ENCODE data around the gene NCK2.
"Not testable (repeated sequence)": the region's sequence is repeated elsewhere in the genome, so short reads cannot be mapped to it uniquely, and the experiment has no call there.

NCK2 gene

DNA sequence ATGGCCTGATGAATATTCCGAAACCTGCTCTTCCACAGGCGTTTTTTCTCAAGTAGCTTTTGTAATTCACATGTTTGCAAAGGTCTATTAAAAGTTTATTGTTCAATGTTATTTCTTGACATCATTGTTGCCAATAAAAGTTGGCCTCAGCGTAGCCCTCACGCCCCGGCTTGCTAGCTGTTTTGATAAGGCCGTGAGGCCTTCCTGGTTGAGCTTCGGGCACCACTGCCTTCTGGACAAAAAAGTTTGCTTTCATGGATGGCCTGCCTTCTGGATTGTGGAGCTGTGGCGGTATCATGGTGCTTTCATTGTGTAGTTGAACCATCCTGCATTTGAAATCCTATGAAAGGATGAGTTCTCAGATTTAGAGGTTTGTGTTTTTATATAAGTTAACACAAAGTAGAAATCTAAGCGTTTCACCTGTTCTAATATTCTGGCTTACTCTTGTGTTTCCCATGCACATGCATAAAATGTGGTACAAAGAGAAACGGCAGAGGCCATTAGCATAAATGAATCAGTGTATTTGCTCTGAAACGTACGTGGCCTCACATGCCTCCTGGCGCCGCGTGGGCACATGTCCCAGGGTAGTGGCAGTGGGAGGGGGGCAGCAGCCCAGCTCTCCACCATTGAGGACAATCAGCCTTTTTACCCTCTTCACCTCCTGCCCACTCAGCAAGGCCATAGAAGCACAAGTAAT lies 134.5 kb downstream of the NCK2 start:
- no peak for DNase-seq

DNA sequence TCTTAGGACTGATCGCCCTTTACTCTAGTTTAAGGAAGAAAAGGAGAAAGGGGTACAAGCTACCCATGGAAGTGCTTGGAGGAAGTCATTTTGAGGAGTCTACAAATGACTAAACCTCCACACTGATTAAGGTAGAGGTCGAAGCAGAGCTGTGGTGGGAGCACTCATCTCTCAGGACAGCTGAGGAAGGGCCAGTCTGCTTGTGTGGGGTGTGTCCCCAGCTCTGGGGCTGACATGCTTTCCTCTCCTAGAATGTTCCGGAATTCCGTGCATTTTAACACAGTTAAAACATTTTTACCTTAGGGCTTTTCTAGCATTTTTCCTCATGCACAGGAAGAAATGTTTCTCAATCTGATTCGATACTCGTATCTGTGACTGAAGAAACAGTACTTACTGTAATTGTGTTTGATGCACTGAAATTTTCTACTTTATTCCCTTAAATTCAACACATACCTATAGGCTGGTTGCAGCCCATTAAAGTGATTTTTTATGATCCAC lies 135.1 kb downstream of the NCK2 start:
- DNase-seq: no peak

DNA sequence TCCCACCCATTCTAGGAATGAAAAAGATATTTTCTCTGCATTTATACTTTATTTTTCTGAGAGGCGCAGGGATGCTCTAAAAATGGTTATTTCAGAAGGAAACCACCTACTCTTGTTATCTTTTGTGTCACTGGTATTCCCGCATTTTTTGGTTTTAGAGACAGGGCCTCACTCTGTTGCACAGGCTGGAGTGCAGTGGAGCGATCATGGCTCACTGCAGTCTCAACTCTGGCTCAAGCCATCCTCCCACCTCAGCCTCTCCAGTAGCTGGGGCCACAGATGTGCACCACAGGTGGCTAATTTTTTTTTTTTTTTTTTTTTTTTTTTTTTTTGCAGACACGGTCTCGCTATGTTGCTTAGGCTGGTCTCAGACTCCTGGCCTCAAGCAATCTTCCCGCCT lies 135.9 kb downstream of the NCK2 start:
- DNase-seq: no peak

DNA sequence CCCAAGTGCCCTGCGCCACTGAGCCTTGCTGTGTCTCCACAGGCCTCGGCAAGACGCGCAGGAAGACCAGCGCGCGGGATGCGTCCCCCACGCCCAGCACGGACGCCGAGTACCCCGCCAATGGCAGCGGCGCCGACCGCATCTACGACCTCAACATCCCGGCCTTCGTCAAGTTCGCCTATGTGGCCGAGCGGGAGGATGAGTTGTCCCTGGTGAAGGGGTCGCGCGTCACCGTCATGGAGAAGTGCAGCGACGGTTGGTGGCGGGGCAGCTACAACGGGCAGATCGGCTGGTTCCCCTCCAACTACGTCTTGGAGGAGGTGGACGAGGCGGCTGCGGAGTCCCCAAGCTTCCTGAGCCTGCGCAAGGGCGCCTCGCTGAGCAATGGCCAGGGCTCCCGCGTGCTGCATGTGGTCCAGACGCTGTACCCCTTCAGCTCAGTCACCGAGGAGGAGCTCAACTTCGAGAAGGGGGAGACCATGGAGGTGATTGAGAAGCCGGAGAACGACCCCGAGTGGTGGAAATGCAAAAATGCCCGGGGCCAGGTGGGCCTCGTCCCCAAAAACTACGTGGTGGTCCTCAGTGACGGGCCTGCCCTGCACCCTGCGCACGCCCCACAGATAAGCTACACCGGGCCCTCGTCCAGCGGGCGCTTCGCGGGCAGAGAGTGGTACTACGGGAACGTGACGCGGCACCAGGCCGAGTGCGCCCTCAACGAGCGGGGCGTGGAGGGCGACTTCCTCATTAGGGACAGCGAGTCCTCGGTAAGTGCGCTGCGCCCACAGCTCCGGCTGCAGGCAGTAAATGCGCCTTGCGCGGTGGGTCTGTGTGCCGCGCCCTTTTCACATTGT lies 136.8 kb downstream of the NCK2 start:
- no peak for DNase-seq

DNA sequence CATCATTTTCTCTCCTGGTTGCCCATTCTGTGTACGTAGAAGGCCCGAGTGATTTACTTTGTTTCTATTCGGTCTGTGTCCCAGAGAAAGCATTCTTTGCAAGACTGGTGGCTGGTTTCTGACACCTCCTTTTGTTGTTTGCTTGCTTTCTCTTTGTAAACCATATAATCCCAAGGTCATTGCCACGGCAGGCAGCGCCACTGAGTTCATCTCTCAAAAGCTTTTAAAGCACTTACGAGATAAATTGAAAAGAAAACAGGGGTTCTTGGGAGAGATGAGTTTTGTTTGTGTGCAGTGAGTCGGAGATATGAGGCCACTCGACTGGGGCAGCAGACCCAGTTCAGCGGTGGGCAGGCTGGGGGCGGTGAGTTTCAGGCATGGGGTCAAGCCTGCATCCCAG lies 137.6 kb downstream of the NCK2 start:
- no peak for DNase-seq

DNA sequence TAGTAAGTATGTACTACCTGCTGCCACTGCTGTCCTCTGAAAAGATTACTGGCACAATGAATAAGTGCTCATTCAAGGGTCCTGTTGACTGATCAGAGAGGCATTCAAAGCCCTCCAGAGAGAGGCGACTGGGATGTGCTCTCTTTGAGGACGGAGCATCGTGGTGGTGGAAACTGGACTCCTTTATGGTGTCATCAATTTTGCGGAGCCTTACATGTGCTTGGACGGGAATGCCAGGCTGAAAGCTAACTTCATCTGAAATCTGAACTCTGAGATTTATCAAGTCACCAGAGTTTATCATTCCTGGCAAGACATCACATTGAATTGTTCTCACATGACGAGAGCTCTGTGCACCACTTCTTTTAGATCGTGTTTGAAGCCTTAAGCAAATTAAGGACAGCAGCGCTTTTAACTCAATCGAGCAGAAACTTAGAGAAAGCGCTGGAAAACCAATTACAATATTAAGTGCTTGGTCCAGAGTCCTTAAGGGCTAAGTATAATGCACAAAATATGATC lies 138.3 kb downstream of the NCK2 start:
- DNase-seq: no peak

DNA sequence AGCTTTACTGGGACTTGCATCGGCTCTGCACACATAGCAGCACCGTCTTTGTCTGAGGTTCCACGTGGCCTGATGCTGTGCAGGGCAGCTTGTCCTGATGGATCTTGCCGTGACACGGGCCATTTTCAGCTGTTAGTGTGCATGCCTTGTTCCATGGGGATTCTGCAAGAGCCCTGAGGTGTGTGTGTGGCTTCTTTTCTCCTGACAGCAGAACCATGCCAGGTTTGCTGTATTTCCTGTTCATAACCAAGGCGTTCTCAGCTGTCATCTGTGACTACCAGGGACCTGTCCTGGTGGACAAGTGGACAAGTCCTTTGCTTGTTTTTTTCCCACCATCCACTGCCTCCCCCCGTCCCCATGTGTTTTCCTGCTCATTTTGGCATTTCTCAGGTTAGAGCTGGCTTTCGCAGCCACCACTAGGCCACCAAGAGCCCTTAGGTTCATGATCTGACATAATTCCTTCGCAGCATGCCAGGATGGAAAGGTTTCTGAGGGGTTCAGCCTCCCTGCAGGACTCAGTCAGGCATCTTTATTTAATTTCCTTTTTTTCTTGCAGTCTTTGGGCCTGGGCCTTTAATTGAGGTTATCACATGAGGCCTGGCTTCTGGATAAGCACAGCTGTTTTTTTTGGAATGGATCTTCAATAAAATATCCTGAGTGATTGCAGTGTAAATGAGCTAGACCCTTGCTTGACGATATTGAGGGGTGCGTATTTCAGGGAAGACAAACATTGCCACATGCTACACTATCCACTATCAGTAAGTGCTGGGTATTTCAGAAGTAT lies 139.4 kb downstream of the NCK2 start:
- DNase-seq: no peak

DNA sequence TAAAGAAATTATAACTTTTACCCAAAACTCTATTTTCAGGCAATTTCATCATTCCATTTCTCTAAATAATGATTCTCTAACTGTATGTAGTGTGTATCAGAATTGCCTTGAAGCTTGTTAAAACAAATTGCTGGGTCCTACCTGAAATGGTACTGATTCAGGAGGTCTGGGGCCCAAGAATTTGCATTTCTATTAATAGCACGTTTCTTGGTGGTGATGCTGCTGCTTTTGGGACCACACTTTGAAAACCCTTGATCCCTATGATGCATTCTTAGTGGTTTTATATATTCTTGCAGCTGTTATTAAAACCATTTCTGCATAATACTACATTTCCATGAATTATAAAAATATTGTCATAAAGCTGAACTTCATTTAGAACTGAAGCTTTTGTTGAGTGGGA lies 140.7 kb downstream of the NCK2 start:
- no peak for DNase-seq

DNA sequence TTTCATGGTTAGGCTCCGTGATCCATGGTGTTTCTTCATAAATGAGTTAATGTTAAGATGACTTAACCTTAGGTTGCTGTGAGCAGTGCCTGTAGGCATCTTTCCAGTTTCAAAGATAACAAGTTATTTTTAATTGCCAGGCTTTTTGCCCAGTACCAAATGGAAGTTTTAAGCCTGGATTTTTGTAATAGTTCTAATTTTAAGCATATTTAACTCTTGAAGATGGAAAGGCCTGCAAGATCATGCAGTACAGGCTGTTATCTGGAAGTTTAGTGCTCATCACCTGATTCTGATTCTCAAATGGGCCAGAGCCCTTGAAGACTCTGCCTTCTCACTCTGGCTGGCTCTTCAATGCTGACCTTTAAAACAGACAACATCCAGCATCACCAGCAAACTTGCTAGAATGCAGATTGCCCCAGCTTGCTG lies 141.3 kb downstream of the NCK2 start:
- no peak for DNase-seq

DNA sequence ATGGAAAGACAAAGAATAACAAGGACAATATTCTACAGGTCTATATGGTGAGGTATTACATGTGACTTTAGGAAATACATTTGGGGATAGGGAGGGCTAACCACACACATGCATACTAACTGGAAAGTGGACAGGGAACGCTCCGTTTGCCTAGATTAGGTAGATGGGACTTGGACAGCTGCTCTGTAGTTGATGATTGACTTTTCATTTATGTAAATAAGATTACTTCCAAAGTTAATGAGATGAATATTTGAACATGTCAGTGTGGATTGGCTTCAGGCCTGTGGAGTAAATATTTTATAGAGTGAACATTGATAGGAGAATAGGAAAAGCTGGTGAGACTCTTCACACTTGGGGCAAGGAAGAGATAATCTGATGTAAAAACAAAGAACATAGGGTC lies 142.0 kb downstream of the NCK2 start:
- no peak for DNase-seq

DNA sequence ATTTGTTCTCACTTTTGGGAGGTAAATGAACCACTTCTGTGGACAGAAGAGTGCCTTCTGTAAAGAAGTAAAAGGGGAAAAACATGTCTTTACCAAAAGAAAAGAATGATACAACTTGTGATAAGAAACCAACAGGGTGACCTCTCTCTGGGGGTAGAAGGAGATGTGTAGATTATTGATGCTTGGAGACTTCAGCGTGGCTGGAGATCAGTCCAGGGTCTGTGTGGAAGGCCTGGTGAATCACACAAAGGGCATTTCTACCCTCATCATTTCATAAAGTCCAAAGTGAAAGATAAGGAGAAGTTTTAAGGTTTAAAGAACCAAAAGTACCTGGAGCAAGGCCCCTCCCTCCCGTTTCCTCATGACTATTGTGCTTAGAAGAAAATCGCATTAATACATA lies 142.5 kb downstream of the NCK2 start:
- no peak for DNase-seq

DNA sequence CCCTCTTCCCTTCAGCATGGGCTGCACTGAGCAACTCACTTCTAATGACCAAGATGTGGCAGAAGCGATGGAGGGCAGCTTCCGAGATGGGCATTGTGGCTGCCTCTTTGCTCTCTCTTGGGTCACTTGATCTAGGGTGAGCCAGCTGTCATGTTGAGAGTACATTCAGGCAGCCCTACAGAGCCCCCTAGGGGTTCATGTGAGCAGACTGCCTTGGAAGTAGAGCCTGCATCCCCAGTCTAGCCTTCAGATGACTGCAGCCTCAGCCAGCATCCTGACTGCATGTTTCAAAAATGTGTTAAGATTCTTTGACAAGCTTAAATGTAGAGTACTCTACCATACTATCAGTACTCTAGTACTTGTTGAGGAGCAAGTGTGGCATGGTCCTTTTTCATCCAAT lies 143.9 kb downstream of the NCK2 start:
- DNase-seq: no peak

DNA sequence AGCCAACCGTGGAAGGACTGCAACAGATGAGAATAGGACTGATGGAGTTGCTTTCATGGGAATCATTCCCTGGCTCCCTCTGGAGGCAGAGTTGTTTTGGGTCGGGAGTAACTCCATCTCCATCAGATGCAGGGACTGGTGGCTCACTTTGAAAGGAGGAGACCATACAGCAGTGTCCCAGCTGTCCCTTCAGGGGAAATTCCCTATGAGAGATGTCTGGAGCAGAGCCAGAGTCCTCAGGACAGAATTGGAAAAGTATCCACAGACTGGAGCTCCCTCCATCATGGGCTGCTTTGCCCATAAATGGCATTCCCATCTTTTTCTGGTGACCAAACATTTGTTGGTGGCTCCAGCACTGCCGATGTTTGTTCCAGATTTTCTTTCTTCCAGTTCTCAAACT lies 144.3 kb downstream of the NCK2 start:
- DNase-seq: no peak

DNA sequence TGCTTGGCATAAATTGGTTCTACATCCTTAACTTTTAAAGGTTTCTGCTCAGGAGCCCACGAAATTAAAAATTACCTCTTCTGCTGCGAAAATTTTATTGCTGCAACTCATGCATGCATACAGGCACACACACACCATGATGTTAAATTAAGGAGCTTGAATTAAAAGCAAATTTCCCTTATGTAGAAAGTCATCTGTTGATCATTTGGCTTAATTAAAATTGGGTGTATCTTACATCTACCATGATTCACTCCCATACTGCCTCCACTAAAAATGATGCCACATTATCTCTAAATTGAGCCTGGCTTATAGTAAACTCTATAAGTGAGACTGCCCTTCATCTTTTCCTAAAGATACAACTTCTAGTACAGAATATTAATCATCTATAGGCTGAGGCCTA lies 145.4 kb downstream of the NCK2 start:
- no peak for DNase-seq

DNA sequence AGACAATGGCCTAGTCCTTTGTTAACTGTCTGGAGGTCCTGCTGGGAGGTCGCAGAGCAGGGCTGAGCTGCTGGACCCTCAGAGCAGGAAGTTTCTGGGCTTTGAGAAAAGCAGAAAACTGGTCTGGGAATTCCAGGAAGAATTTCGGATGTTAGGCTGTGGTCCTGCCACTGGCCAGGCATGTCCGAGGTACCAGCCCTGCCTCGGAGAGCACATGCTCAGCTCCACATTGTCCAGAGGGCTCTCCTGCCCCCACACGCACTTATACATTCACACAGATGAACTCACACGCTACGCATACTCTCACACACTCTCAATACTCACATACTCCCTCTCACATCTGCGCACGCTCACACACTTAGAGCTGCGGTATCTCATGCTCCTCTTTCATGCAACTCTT lies 146.1 kb downstream of the NCK2 start:
- no peak for DNase-seq

DNA sequence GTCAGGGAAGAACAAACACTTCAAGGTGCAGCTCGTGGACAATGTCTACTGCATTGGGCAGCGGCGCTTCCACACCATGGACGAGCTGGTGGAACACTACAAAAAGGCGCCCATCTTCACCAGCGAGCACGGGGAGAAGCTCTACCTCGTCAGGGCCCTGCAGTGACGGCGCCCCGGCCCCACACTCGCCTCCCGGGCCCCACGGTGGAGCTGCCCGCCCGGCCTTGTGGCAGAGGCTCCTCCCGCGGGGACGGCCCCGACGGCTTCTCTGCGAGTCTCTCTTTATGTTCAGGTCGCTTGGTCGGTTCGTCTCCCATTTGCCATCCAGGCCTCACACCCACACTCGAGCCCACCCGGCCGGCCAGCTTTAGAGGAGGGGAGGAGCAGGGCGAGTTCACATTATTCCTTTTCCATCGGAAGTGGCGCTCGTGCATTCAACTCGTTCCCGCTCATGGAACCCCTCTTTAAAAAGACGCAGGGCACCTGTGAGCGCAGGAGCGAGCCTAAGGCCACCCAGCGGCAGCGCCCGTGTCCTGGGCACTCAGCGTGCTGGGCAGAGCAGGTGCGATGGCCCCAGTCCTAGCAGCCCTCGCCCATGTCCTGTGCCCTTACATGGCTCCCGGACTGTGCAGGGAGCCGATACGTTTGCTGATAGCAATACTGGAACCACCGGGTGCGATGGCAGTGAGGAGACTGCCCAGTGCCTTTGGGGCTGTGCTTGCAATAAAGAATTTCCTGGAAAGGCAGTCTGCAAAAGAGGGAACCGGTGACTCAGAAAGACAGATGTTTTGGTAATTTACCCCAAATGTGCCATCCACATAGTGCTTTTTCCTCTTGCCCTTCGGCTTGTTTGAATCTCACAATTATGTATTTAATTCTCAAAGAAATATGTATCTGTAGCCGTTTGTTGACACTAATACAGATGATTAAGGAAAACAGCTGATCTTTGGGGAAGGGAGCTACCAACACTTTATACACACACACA lies 148.6 kb downstream of the NCK2 start:
- DNase-seq: no peak

DNA sequence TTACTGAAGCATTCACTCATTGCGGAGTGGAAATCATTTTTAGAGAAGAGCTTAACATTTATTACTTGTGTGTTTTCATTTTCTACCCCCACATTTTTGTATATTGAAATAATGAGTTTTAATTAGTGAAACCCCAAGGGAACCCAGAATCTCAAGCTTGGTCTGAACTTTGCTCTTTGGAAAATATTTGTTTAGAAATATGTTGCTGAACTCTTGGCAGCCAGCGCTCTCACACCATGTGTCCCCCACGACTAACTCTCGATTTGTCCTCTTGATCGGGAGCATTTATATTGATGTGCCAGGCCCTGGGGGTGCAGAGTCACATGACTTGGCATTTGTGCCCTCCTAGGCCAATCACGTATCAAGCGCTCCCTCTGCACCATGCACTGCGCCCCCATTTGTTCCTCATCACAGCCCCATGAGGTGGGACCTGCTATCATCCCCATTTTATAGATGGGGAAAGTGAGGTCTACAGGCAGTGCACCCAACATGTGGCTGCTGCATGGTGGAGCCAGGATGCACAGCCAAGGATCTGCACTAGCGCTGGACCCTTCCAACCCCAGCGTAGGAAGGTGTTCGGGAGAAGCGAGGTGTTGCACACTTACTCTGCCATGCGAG lies 149.7 kb downstream of the NCK2 start:
- no peak for DNase-seq

DNA sequence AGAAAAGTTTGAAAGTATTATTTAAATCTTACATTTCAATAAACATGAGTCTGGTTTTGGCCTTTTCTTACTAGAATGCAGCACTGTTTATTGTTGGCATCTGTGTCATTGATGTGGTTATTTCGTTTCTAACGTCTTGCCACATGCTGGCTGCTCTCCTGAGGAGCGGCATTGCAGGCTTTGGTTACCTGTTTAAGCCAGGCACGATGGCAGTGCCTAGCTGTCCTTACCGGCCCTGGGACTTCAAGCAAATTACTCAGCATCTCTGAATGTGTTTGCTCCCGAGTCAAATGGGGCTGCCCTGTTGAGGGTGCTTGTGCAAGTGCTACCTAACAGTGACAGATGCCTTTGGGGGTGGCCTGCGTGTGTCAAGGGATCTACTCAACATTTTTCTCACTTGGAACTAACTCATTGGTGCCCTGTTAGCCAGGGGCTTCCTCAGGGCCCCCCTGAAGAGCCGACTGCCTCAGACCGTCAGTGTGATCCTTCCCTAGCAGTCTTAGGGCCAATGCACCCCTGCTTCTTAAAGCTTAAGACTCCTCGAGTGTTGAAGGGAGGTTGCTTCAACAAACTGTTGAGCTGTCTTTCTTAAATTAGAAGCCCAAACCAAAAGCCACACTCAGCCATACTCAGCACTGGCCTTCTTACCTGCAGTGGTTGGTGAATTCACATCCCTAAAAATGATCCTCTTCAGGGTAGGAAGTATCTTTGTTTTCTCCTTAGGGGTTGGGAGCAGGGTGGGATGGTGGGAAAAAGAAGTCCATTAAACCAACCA lies 151.5 kb downstream of the NCK2 start:
- no peak for DNase-seq

DNA sequence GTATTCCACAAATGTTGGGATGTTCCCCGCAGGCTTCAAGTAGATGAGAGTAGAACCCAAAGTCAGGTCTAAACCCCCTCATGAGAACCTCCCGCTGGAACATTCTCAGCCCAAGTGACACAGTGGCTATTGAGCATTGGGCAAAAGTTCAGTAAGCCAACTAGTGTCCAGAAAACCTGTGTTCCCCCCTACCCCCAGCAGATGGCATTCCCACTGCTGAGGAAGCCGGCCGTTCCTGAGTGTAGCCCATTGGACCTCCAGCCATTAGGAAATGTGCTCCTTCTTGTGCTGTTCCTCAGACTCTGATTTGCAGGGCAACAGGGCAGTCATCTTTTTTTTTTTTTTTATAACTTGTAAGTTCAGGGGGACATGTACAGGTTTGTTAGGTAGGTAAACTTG lies 152.1 kb downstream of the NCK2 start:
- no peak for DNase-seq

DNA sequence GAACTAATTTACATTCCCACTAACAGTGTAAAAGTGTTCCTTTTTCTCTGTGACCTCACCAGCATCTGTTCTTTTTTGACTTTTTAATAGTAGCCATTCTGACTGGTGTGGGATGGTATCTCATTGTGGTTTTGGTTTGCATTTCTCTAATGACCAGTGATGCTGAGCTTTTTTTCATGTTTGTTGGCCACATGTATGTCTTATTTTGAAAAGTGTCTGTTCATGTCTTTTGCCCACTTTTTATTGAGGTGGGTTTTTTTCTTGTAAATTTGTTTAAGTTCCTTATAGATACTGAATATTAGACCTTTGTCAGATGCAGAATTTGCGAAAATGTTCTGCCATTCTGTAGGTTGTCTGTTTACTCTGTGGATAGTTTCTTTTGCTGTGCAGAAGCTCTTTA lies 153.0 kb downstream of the NCK2 start:
- not testable (repeated sequence) for DNase-seq
